Middle frontal gyrus (tissue), 1 donor: ENCODE data around the gene ERP44.
"Not testable (repeated sequence)": the region's sequence is repeated elsewhere in the genome, so short reads cannot be mapped to it uniquely, and the experiment has no call there.

Experiments
- DNase-seq: peaks from one replicate; pipeline ENCODE4 v3.0.0-alpha.2; 2015; ENCODE audit warnings: low spot score; ENCODE audit errors: extremely low spot score

Gene ERP44

GRCh38 chr9:100098887-100099721 is at the start of gene ERP44, which contains the start of gene INVS:
Gene ERP44, minus strand, starts transcription at chr9:100099000. Its CDS starts 160 bp downstream, at chr9:100098840.
Gene INVS, plus strand, starts transcription at chr9:100099243. Its CDS starts 5,279 bp downstream, at chr9:100104522.
- DNase-seq: peak; percentile 100

- not testable (repeated sequence) for DNase-seq
Observed at GRCh38 chr9:100145976-100146375, 47.2 kb upstream of the ERP44 start.

DNA sequence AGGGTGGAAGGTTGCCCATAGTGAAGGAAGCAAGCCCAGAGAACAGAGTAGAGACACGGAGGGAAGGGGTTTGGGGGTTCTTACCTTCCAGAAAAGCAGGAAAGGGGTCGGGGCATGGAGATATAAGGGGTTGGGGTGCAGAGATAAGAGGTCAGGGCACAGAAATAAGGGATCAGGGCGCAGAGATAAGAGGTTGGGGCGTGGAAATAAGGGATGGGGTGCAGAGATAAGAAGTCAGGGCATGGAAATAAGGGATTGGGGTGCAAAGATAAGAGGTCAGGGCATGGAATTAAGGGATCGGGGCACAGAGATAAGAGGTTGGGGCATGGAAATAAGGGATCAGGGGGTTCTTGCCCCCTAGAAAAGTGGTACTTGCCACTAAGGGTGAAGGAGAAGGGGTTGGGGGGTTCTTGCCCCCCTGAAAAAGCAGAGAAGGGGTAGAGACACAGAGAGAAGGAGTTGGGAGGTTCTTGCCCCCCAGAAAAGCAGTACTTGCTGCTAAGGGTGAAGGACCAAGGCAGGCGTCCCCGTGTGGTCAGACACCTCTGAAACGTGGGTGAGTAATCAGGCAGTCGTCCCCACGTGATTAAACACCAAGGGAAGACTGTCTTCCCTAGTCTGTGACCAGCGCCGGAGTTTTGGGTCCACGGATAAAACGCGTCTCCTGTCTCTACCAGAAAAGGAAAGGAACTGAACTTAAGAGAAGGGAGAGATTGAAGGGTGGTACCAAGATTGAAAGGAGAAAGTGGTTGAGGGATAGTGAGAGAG is 46.6 kb upstream of the ERP44 start:
- DNase-seq: not testable (repeated sequence)

GRCh38 chr9:100141862-100142261 is 43.1 kb upstream of the ERP44 start:
- not testable (repeated sequence) for DNase-seq

DNA sequence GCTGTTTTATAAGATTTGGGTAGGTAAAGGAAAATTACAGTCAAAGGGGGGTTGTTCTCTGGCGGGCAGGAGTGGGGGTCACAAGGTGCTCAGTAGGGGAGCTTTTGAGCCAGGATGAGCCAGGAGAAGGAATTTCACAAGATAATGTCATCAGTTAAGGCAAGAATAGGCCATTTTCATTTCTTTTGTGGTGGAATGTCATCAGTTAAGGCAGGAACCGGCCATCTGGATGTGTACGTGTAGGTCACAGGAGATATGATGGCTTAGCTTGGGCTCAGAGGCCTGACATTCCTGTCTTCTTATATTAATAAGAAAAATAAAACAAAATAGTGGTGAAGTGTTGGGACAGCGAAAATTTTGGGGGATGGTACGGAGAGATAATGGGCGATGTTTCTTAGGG is 41.5 kb upstream of the ERP44 start:
- DNase-seq: not testable (repeated sequence)

- DNase-seq: not testable (repeated sequence)
Observed at GRCh38 chr9:100136799-100137198, 38.0 kb upstream of the ERP44 start.

- DNase-seq: no peak
Observed at GRCh38 chr9:100134731-100135130, 35.9 kb upstream of the ERP44 start.

GRCh38 chr9:100131875-100132430 is 33.2 kb upstream of the ERP44 start:
- no peak for DNase-seq

DNA sequence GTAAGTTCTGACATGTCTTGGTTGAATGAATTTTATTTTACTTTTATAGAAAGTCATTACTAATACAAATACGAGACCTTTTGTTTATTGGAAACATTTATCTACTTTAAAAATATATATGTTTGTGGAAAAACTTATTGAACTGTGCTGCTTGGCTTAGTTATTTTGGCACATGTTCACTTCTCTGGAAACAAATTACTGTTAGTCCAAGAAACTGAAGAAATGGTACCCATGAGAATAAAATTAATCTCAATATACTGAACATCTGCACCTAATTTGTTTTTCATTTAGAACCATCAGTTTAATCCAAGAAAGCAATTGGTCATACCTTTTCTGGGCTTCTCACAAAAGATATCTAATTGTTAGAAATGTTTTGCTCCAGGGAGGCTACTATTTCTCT is 32.4 kb upstream of the ERP44 start:
- DNase-seq: no peak

- DNase-seq: no peak
Observed at GRCh38 chr9:100129772-100130171, 31.0 kb upstream of the ERP44 start.

DNA sequence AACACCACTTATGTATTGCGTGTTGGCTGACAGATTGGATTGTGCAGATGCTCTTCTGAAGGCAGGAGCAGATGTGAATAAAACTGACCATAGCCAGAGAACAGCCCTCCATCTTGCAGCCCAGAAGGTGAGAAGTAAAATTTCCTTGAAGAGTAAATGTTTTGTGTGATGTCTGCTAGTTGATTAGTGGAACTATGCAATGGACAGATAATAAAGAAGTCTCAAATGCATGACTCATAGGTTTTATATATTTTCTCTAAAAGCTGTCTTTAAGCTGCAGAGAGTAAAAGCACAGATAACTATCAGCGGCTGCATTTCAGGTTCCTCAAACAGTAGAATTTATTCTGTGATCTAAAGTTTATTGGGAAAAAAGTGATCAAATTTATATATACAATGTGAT is 27.6 kb upstream of the ERP44 start:
- no peak for DNase-seq

GRCh38 chr9:100125910-100126309 is 27.1 kb upstream of the ERP44 start:
- no peak for DNase-seq

GRCh38 chr9:100125236-100125635 is 26.4 kb upstream of the ERP44 start:
- no peak for DNase-seq

DNA sequence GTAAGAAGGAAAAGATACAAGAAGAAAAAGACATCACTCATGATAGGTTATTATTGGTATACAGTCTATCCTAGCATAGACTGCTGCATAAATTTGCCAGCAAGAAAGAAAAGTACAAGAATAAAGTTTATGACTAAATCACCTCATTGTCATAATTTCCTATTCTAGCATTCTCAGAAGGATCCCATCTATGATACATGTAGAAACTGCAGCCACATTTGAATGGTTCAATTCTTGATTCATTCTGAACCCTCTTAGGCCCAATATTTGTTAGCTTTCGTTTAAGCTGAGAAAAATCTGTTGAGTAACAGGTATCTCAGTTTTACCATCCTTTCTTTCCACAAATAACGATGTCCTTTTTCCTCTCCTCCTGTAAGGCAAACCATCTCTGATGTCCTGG is 21.5 kb upstream of the ERP44 start:
- no peak for DNase-seq

- no peak for DNase-seq
Observed at GRCh38 chr9:100117316-100117715, 18.5 kb upstream of the ERP44 start.

- DNase-seq: no peak
Observed at GRCh38 chr9:100112677-100113336, 14.0 kb upstream of the ERP44 start.

DNA sequence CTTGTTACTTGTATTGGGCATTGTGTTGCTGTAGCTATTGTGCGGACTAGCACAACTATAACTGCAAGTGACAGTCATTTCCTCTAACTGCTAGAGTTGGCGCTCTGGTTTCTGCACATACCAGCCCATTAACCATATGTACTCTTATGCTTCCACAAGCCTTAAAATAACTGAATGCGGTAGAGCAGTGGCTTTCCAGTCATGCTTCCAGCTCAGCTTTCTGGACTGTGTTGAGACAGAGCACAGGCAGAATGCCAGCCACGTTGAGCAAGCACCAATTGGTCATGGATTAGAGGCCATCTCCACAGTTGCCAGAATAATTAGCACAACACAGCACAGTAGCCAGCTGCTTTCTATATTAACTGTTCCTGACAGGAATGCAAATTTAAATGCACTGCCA is 12.4 kb upstream of the ERP44 start:
- peak; percentile 52 for DNase-seq

DNA sequence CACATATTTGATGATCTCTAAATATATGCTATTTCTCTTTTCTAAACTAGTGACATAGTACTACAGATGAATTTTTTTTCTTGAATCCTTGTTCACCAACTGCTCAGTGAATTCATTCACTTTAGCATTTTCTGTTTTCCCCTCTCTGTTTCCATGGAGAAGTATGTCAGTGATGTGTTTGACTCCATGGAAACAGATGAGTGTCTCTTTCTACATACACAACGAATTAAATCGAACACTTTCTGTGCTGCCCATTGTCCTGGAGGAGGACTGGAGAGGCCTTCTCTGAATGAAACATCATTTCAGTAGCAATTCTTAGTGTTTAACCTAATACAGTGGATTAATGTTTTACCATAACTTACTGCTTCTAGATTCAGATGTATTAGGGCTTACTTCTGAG is 9.8 kb upstream of the ERP44 start:
- DNase-seq: no peak

DNA sequence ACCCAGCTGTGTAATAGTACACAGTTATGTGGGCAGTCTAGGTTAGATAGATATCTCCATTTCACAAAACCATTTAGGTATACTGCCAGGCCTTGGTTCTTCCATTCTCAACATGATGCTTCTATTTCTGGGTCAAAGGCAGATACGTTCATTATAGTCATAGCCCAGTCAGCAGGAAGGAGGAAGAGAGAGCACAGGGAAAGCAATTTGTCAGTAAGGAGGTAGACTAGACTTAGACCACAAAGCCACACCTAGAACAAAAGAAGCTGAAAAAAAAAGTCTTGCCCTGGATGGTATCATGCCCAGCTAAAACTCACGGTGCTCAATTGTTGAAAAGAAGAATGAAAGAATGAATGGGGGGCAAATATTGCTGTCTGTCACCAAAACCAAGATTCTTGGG is 7.8 kb upstream of the ERP44 start:
- no peak for DNase-seq

DNA sequence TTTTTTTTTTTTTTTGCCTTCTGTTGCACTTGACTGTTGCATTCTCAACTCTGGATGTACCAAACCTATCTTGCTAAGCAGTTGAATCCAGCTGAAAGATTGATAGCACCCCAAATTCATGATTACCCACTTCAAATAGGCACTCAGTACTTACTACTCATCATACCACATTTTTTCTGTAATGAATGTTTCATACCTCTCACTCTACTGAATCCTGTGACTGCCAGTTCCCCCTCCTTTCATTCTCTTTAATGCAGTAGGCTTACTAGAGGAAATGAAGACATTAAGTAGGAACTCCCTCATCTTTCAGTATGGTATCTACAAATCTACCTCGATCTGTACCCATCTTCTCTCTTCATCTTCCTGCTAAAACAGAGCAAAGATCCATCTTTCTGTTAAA is 7.1 kb upstream of the ERP44 start:
- DNase-seq: no peak

GRCh38 chr9:100104314-100104713 is 5.5 kb upstream of the ERP44 start:
- DNase-seq: no peak

DNA sequence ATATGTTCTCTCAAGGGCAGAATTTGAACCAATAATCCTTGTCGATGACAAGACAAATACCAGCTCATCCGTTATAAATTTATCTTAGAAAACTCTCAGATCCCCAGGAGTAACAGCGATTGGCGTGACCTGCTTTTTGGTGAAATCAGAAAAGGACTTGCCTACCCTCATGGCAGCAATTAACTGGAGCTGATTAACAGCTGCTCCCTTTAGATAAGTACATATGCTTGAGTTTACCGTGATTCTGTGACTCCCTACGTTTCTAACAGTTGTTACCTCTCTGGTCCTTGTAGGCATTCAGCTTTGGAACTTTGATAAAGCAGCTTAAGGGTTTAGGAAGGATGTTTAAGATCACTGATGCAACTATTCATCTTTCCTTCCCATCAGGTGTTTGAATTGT is 2.8 kb upstream of the ERP44 start:
- DNase-seq: no peak
